Keratinocyte (primary cell): ENCODE results near the gene NHERF2.

Source experiments
- EZH2 ChIP-seq: IDR thresholded peaks from one replicate; pipeline ENCODE4 v1.6.1; 2012; ENCODE audit warnings: inconsistent platforms, mild to moderate bottlenecking, low read length, moderate library complexity
- TF ChIP-seq, protein P1 (sequence below), 3 experiments: IDR thresholded peaks in 1 of 3; conservative IDR thresholded peaks in 1 of 3; optimal IDR thresholded peaks in 1 of 3; 2 replicates in 2 of 3; 3 replicates in 1 of 3; pipeline versions ENCODE3 to v1.5.1; 2011; ENCODE audit warnings: low read length in 3 of 3, mild to moderate bottlenecking in 3 of 3, moderate library complexity in 2 of 3, control low read depth in 1 of 3, inconsistent platforms in 1 of 3; ENCODE audit not compliant: insufficient read depth in 2 of 3; ENCODE audit errors: extremely low read depth in 1 of 3

GRCh38 chr16:2047330-2048115, 20.8 kb downstream of the NHERF2 start, which contains the start of the genes NTHL1 and TSC2:
- TF ChIP-seq, protein P1, sequence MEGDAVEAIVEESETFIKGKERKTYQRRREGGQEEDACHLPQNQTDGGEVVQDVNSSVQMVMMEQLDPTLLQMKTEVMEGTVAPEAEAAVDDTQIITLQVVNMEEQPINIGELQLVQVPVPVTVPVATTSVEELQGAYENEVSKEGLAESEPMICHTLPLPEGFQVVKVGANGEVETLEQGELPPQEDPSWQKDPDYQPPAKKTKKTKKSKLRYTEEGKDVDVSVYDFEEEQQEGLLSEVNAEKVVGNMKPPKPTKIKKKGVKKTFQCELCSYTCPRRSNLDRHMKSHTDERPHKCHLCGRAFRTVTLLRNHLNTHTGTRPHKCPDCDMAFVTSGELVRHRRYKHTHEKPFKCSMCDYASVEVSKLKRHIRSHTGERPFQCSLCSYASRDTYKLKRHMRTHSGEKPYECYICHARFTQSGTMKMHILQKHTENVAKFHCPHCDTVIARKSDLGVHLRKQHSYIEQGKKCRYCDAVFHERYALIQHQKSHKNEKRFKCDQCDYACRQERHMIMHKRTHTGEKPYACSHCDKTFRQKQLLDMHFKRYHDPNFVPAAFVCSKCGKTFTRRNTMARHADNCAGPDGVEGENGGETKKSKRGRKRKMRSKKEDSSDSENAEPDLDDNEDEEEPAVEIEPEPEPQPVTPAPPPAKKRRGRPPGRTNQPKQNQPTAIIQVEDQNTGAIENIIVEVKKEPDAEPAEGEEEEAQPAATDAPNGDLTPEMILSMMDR (optimal IDR thresholded peaks at IDR 0.05 in 1 of 3, IDR thresholded peaks at IDR 0.05 in 1 of 3, conservative IDR thresholded peaks at IDR 0.05 in 1 of 3; ENCODE audit: extremely low read depth in 1 of 3, insufficient read depth in 2 of 3, low read length in 3 of 3), result peak in 2 of 3 experiments; percentile 9 to 61
- TF ChIP-seq EZH2, result no peak
